OCI-LY3 (cell line): Measurements from ENCODE around the gene MSL1.

Experiments
- H2AFZ ChIP-seq: fragments of 200-600, 300-600 bp; shearing (Covaris generic); 2 replicates; pipeline ENCODE4 v1.6.0; 2014; ENCODE audit warnings: antibody characterized with exemption, low read depth, low read length
- H3K27ac ChIP-seq: fragments of 200-600, 300-600 bp; sonication (generic); 2 replicates; pipeline ENCODE4 v1.5.1; 2014; ENCODE audit warnings: mild to moderate bottlenecking, low read length, moderate library complexity, mixed read lengths
- H3K27me3 ChIP-seq: fragments of 200-600, 300-600 bp; sonication (generic); 2 replicates; pipeline ENCODE4 v1.6.1; 2014; ENCODE audit warnings: low read depth, low read length, mixed read lengths
- H3K36me3 ChIP-seq: fragments of 200-600, 300-600 bp; sonication (generic); replicated peaks from 2 replicates; pipeline ENCODE3; 2014; ENCODE audit warnings: low read depth, low read length, mixed read lengths
- H3K4me1 ChIP-seq: fragments of 300-600, 200-600 bp; sonication (generic); 2 replicates; pipeline ENCODE4 v1.6.1; 2014; ENCODE audit warnings: low read length, mixed read lengths
- H3K4me2 ChIP-seq: fragments of 200-600, 300-600 bp; sonication (generic); 2 replicates; pipeline ENCODE4 v1.6.1; 2014; ENCODE audit warnings: low read length, mixed read lengths
- H3K4me3 ChIP-seq: fragments of 300-600, 200-600 bp; sonication (generic); 2 replicates; pipeline ENCODE4 v1.5.1; 2014; ENCODE audit warnings: antibody characterized with exemption, mild to moderate bottlenecking, low read length, moderate library complexity
- H3K79me2 ChIP-seq: fragments of 300-600, 200-600 bp; shearing (Covaris generic); 2 replicates; pipeline ENCODE4 v1.6.1; 2014; ENCODE audit warnings: mild to moderate bottlenecking, low read length, mixed read lengths
- H3K9ac ChIP-seq: fragments of 300-600, 200-600 bp; shearing (Covaris generic); 2 replicates; pipeline ENCODE4 v1.6.0; 2014; ENCODE audit warnings: mild to moderate bottlenecking, low read length, moderate library complexity
- H3K9me3 ChIP-seq: fragments of 200-600, 300-600 bp; shearing (Covaris generic); 2 replicates; pipeline ENCODE4 v1.6.1; 2014; ENCODE audit warnings: low read length, mixed read lengths; ENCODE audit not compliant: insufficient read depth
- H4K20me1 ChIP-seq: fragments of 200-600, 300-600 bp; sonication (generic); 2 replicates; pipeline ENCODE4 v1.6.1; 2016; ENCODE audit warnings: low read length, mixed read lengths; ENCODE audit not compliant: insufficient read depth
- CTCF ChIP-seq: fragments of 200-600, 300-600 bp; sonication (generic); IDR thresholded peaks from 2 replicates; pipeline ENCODE4 v1.5.1; 2014; ENCODE audit warnings: antibody characterized with exemption, low read length, low read depth
- EZH2phosphoT487 ChIP-seq: fragments of 200-600 bp; shearing (Covaris generic); IDR thresholded peaks from 2 replicates; pipeline ENCODE4 v1.6.1; 2018; ENCODE audit warnings: antibody characterized with exemption, mixed run types, low read depth

MSL1 gene

GRCh38 chr17:40103071-40103661 lies 18.6 kb upstream of the MSL1 start:
- Histone ChIP-seq H3K9me3 (no peaks in the 10 kb centered on the region), H4K20me1 (no peaks in the 10 kb centered on the region), H3K27ac (peak overlapping the region; percentile 20; the same call in 1 of the 2 replicates), H3K4me1 (peaks cover 88% of the 10 kb centered on the region), H3K79me2 (peaks cover 5% of the 10 kb centered on the region), H3K27me3 (peaks cover 10% of the 10 kb centered on the region), H3K36me3 (peaks cover 7% of the 10 kb centered on the region), H3K4me3 (no peak overlapping the region), H3K9ac (peak overlapping the region; percentile 17; the same call in 1 of the 2 replicates), H3K4me2 (0 out of 2 replicates have a peak overlapping the region, but pooled peaks have one; percentile 14), H2AFZ (no peak overlapping the region)
- no peak for TF ChIP-seq CTCF
- no peak for TF ChIP-seq EZH2phosphoT487

DNA sequence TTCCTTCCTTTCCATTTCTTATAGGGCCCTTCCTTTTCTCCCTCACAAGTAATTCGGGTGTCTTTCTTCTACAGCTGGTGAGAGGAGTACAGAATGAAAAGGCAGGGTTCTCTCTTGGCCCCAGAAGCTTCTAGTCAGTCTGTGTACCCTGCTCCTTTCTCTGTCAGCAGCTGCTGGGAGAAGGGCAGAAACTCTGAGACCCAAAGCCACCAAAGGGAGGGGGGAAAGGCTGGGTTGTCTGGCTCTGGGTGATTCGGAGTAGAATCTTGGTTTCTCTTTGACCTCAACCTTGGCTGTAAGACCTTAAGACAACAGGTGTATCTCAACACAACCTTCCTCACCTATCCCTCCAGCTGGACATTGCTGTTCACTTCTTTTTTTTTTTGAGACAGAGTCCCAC lies 18.1 kb upstream of the MSL1 start:
- H3K27ac ChIP-seq = peak overlapping the region; percentile 20; the same call in 1 of the 2 replicates
- peak overlapping the region; percentile 17; the same call in 1 of the 2 replicates for H3K9ac ChIP-seq
- H3K27me3 ChIP-seq = peaks cover 10% of the 10 kb centered on the region
- 0 out of 2 replicates have a peak overlapping the region, but pooled peaks have one; percentile 14 for H3K4me2 ChIP-seq
- H3K79me2 ChIP-seq = no peaks in the 10 kb centered on the region
- H4K20me1 ChIP-seq = no peaks in the 10 kb centered on the region
- no peak overlapping the region for H2AFZ ChIP-seq
- peaks cover 88% of the 10 kb centered on the region for H3K4me1 ChIP-seq
- H3K9me3 ChIP-seq = no peaks in the 10 kb centered on the region
- no peak overlapping the region for H3K4me3 ChIP-seq
- TF ChIP-seq CTCF (no peak), EZH2phosphoT487 (no peak)
- H3K36me3 ChIP-seq = peaks cover 1% of the 10 kb centered on the region

- Histone ChIP-seq H3K9ac (no peak overlapping the region), H3K4me2 (0 out of 2 replicates have a peak overlapping the region, but pooled peaks have one; percentile 8), H3K27ac (no peak overlapping the region), H3K9me3 (no peaks in the 10 kb centered on the region), H3K4me3 (no peak overlapping the region), H3K79me2 (no peaks in the 10 kb centered on the region), H4K20me1 (no peaks in the 10 kb centered on the region), H3K36me3 (no peaks in the 10 kb centered on the region), H2AFZ (no peak overlapping the region), H3K27me3 (peaks cover 10% of the 10 kb centered on the region), H3K4me1 (peaks cover 81% of the 10 kb centered on the region)
- TF ChIP-seq EZH2phosphoT487 (no peak), CTCF (no peak)
Observed at GRCh38 chr17:40104594-40105486, 16.9 kb upstream of the MSL1 start.
